GM21723 (cell line): ENCODE data around the gene SGTB.
"Not testable (repeated sequence)": the region's sequence is repeated elsewhere in the genome, so short reads cannot be mapped to it uniquely, and the experiment has no call there.

Source experiments
- ATAC-seq: cut with Tn5 transposase; IDR thresholded peaks from one replicate; pipeline ENCODE4 v1.9.1; 2021; ENCODE audit warnings: mild to moderate bottlenecking, moderate library complexity; ENCODE audit not compliant: unreplicated experiment

The SGTB gene

DNA sequence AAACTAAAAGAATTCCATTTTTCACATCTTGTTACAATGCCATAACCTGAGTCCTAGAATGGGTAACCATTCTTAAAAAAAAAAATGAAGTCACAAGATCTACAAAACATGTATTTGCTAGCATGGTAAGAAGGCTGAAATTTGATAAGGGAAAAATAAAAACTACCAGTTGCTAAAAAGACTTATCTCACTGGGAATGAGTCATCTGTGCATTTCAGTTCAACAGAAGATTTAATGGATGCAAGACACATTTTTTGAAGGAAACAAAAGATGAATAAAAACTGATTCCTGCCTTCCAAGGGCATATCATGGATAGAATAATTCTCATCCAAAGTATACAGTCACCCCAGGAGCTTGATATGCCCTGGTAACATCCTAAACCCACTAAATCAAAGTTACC, 47.2 kb downstream of the SGTB start:
- ATAC-seq, result no peak

DNA sequence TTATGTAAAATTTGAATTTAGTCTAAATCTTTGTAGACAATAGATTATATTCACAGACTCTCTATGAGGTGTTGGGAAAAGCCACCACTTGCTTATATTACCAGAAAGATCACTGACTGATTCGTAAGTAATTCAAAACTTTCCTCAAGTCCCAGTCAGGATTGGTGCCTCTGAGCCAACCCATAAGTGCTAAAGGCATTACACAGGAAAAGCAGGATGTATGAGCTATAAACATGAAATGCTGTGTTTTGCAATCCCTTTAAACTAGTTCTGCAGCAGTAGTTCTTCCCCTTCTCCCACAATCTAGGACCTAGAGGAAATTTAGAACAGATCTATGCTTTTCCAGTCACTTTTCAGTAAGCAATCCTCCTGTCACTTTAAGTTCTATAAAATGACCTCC, 49.1 kb downstream of the SGTB start:
- no peak for ATAC-seq

DNA sequence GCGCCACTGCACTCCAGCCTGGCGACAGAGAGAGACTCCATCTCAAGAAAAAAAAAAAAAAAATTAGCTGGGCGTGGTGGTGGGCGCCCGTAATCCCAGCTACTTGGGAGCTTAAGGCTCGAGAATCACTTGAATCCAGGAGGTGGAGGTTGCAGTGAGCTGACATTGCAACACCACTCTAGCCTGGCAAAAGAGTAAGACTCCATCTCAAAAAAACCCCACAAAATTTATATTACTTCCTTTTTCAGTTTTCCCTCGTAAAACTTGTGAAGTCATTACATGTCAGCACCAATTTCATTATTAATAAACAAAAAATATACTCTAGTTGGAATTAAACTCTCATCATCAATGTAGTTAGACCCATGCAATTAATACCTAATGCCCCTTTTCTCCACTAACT, 53.2 kb downstream of the SGTB start:
- ATAC-seq, result no peak

DNA sequence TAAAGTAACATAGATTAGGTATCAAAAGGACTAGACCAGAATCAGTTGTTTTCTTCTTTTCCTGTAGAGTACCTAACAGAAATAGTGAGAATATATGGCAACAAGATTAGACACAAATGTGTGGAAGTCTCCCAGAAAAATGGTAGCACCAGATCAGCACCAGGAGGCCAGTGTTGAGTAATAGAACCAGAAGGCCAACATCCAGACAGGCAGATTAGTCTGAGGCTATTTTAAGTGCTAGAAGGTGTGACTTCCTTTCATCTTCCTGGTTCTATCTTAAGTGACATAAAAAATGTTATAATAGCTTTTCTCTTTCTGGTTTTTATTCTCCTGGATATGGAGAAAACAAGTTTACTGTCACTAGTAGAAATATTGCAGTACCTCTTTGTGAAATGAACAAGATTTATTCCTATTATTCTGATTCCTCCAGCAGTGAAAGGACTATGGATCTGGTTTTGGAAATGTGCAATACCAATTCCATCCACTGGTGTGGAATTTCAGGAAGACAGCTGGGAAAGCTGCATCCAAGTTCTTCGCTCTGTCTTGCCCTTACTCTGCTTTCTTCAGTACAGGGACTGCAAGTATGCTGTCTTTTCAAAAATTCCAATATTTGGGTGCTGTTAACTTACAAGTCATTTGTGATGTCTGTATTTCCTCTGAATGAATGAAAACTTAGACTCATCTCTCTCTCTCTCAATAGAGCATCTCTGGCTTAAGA, 57.9 kb downstream of the SGTB start:
- no peak for ATAC-seq

DNA sequence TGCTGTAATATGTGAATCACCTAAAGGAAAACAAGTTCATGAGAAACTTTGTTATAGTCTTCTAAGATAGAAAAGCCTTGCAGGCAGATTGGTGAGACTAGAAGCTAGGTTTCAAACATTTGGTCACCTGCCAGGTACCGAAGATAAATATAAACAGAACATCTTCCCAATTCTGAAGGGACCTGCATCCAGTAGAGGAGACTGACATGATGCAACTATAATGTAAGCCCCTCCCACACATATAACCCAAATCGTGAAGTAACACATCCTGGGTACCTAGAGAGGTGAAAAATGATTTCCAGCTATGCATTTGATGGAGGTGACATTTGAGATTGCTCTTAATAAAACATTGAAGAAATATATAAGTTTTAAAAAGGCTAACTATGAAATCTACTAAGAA, 67.2 kb downstream of the SGTB start:
- ATAC-seq, result no peak

DNA sequence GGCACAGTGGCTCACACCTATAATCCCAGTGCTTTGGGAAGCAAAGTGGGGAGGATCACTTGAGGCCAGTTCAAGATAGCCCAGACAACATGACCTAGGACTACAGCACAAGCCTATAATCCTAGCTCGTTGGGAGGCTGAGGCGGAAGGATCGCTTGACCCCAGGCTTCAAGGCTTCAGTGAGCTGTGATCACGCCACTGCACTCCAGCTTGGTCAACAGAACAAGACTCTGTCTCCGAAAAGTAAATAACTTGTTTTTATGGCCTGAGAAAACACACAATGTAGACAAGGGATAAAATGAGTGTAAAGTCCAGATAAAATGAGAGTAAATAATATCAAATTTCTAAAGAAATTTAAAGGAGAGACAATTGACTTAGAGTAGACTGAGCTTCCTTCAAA, 70.8 kb downstream of the SGTB start:
- no peak for ATAC-seq

DNA sequence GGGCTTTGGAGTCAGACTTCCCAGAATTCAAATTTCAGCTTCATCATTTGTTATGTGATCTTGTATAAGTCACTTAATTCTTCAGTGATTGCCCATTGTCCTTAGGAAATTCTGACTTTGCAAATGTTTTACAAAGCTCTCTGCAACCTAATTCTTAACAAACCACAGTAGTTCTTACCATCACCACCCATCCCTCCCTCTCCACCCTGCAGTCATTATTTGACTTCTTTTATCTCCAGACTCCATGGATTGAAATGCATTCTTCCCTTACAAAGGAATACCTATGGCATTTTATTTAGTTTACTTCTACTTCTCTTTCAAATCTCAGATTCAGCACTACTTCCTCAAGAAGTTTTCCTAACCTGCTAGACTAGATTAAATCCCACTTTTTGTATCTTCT, 74.0 kb downstream of the SGTB start:
- ATAC-seq, result no peak

DNA sequence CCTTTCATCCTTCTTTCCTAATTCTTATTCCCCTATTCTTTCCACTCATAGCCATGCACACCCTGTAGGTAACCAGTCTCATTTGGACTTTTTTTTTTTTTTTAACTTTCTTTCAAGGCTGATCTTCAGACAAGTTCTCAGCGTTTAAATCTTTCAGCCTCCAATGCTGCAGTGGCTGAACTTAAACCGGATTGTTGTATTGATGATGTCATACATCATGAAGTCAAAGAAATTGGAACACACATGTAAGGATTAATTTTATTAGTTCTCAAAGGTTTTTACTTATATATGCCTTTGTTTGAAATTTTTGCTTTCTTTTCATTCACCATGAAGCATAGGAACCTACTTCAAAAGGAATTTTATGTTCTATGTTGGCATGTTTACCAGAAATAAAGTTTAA, 75.0 kb downstream of the SGTB start:
- ATAC-seq, result no peak

DNA sequence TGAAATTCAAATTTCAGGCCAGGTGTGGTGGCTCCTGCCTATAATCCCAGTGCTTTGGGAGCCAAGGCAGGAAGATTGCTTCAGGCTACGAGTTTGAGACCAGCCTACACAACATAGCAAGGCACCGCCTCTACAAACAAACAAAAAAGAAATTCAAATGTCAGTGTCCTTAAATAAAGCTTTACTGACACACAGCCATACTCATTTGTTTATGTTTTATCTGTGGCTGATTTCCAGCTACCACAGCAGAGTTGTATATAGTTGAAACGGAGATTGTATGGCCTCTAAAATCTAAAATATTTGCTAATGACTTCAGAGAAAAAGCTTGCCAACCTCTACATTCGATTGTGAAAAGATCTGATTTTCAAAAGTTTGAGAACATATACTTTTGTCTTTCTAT, 81.7 kb downstream of the SGTB start:
- no peak for ATAC-seq

DNA sequence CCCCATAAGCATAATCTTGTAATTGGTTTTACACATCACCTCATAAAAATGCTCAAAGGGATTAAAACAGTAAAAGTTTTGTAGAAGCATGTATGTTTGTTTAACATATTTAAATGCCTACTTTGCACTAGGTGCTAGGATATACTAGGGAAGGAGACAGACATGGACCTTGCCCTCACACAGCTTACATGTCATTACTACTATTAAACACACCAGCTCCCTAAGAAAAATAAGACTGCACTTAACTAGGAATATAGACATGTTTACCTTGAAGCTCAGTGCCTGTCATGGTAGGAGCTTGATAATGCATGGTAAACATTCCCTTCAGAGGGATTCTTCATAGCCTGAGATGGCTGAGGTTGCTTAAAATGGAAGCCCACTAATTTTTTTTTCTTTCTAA, 90.9 kb downstream of the SGTB start:
- no peak for ATAC-seq

DNA sequence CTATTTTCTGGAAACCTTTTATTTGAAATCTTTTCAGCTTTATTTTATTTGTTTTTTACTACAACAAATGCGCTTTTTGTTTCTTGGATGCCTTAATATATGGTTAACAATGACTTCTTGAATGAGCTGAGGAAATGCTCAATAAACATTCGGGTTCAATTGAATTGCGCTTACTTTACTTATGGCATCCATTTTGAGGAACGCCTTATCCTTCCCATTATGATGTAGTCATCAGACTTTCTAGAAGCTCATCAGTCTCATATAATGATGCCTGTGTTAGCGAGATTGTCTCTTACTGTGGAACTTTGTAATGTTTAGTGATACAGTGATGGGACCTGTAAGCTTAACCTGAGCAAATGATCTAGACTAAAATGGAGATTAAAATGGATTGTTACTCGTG, 96.2 kb downstream of the SGTB start:
- no peak for ATAC-seq

DNA sequence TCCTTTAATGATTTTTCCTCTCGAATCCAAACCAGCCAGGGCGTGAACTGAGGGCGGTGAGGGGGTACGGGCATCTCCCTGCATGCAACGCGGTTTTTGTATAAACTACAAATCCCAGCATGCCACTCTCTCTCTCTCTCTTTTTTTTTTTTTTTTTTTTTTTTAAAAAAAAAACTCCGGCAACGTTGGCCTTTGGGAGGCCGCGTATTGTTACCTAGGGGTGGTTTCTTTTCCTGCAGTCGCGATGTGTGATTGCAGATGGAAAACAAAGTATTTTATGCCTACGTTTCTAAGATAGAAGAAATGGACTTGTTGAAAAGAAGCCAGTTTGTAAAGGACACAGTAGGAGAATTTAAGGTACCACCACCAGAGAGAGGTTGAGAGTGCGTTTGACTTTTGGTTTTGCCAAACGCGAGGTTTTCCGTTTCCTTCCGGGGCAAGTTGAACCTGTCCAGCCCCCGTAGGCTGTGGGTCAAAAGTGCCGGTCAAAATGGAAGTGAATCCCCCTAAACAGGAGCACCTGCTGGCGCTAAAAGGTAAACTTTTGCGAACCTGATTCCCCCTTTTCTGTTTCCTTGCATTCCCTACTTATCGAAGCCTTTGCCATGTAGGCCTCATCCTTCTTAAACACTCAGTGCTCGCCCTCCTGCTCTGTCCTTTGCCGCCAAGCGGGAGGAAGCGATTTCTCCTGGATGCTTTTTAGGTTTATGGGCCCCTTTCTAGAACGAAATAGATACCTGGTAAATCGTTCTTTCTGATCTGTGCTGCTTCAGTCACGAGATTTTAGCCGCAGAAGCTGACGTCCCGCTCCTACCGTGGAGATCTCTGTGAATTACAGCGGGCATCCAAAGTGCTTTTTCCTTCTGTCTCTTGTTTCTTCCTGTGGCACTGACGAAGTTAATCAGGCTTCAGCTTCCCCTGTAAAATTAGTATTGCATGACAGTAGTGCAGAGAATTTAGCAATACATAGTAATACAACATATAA, 97.0 kb downstream of the SGTB start, which contains the start of the genes SHLD3 and TRAPPC13:
Gene SHLD3, plus strand, starts transcription at position 457 of the 985 bp plus-strand sequence. CDS start 4,561 bp downstream, outside the sequence.
Gene TRAPPC13, plus strand, starts transcription at position 457 of the 985 bp plus-strand sequence. Its CDS starts 34 bp downstream, at position 491.
- ATAC-seq, result peak; percentile 78

DNA sequence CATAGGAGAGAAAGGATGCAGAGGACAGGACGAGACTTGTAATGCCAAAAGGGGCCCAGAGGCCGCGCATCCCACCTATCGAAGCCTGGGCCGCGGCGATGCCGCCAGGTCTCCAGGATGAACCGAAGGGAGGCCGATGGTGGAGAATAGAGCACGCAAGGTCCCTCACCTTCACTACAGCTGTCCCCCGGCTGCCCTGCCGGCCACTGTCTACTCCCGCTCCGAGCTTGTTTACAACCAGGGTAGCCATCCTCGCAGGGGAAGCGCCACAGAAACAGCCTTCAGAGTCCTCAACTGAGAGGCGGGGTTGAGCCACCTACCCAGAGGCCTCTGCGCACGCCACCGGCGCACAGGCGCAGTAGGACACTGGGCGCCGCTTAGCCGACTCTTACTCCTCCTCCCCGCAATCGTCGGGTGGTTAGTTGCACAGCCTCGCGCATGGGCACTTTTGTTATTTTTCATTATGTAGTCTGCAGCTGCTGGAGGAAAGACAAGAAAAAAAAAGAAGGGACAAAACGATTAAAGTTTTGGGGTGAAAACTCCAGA, 97.8 kb downstream of the SGTB start, which contains the start of gene TRIM23:
Gene TRIM23, minus strand, starts transcription at position 309 of the 546 bp plus-strand sequence. Its CDS starts 59 bp downstream, at position 250.
- ATAC-seq, result peak; percentile 95

DNA sequence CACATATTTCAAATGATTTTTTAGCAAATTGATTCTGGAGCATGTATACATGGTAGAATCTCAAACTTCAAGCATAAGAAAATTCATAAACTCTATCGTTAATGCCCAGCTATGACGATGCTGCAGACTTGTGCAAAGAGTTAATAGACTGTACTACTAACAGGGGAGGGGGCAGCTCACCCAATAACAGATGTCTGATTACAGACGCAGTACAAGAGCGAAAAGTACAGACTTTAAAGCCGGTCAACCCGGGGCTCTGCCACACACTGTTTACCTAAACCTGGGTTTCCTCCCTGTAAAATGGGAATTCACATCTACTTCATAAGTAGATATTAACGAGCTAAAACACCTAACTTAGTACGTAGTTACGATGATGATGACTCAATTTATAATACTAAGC, 98.4 kb downstream of the SGTB start:
- ATAC-seq, result no peak

DNA sequence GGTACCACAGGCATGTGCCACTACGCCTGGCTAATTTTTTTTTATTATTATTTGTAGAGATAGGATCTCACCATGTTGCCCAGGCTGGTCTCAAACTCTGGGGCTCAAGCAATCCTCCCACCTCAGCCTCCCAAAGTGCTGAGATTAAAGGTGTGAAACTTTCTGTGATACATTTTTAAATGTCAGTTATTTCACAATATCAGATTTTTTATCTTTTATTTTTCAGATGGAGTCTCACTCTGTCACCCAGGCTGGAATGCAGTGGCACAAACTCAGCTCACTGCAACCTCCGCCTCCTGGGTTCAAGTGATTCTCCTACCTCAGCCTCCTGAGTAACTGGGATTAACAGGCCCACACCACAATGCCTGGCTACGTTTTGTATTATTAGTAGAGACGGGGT, 99.9 kb downstream of the SGTB start:
- not testable (repeated sequence) for ATAC-seq

DNA sequence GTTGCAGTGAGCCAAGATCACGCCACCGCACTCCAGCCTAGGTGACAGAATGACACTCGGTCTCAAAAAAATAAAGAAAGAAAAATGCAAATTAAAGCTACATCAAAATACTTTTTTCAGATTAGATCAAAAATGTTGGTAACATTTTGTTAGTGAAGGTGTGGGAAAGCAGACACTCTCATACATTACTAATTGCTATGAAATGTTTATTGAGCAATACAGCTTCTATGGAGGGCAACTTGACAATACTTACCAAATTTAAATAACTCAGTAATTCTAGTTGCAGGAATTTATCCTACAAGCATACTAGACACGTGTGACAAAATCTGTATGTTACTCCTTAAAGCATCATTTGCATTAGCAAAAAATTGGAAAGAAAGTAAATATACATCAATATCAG, 101.9 kb downstream of the SGTB start:
- ATAC-seq, result no peak
